ENCODE data around the gene PPP3CB. TPM values are rescaled to one million over a fixed set of nuclear protein-coding genes. Genes with fewer than 3 reads are reported as not detected.

Gene PPP3CB
- total RNA-seq, 4 donors from 2014 or later: 41.1 to 57.7 (median 46.2) TPM

DNA sequence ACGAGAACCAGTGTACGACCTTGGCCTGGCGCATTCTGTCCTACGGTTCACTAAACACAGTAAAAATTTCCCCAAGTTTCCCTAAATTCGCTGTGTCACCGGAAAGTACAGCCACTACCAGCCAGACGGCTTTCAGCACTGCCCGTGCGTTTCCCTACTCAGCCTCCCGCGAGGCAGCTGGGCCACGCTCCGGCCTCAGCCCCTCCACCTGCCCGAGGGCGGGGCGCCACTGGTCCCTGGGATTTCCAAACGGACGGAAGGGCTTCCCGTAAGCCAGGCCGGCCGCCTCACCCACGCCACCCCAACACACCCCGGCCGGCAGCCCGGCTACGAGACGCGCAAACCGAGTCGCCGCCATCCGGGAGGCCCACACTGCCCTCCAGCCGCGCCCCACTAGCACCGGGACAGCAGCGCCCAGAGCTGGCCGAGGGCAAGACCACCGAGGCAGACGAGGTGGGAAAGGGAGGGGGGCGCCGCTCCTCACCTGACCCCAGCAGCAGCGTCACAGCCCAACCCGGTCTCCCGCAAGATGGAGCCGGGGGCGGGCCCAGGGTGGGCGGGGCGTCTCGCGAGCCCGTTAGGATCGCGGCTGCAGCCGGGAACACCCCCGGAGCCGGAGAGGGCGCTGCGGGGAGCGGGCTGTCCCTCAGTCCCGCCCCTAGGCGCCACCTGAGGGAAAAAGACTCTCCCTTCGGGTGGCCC lies 82.1 kb downstream of the PPP3CB start, which contains the start of gene ANXA7:
ANXA7 (minus strand) TSS at position 531 of the 702 bp plus-strand sequence. CDS start 13,202 bp downstream, outside the sequence.
- TF ChIP-seq, protein P1, sequence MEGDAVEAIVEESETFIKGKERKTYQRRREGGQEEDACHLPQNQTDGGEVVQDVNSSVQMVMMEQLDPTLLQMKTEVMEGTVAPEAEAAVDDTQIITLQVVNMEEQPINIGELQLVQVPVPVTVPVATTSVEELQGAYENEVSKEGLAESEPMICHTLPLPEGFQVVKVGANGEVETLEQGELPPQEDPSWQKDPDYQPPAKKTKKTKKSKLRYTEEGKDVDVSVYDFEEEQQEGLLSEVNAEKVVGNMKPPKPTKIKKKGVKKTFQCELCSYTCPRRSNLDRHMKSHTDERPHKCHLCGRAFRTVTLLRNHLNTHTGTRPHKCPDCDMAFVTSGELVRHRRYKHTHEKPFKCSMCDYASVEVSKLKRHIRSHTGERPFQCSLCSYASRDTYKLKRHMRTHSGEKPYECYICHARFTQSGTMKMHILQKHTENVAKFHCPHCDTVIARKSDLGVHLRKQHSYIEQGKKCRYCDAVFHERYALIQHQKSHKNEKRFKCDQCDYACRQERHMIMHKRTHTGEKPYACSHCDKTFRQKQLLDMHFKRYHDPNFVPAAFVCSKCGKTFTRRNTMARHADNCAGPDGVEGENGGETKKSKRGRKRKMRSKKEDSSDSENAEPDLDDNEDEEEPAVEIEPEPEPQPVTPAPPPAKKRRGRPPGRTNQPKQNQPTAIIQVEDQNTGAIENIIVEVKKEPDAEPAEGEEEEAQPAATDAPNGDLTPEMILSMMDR (IDR thresholded peaks at IDR 0.05): no peak
- ATAC-seq (ENCODE audit: low FRiP score): peak; percentile 97
- DNase-seq (ENCODE audit: low spot score): peak; percentile 82

GRCh38 chr10:73413108-73413527 lies 82.7 kb downstream of the PPP3CB start:
- DNase-seq (ENCODE audit: low spot score) (no peak), ATAC-seq (ENCODE audit: low FRiP score) (peak; percentile 28)
- TF ChIP-seq, protein P1 (IDR thresholded peaks at IDR 0.05): no peak

- TF ChIP-seq, protein P1 (IDR thresholded peaks at IDR 0.05): no peak
- DNase-seq (ENCODE audit: low spot score) (no peak), ATAC-seq (ENCODE audit: low FRiP score) (no peak)
Observed at GRCh38 chr10:73410897-73411296, 84.9 kb downstream of the PPP3CB start.

- no peak for DNase-seq (ENCODE audit: low spot score)
- TF ChIP-seq, protein P1 (IDR thresholded peaks at IDR 0.05): no peak
- ATAC-seq (ENCODE audit: low FRiP score): no peak
Observed at GRCh38 chr10:73408978-73409521, 86.8 kb downstream of the PPP3CB start.

GRCh38 chr10:73408061-73408460 lies 87.8 kb downstream of the PPP3CB start:
- DNase-seq (ENCODE audit: low spot score): no peak
- TF ChIP-seq, protein P1 (IDR thresholded peaks at IDR 0.05): no peak
- ATAC-seq (ENCODE audit: low FRiP score): no peak

DNA sequence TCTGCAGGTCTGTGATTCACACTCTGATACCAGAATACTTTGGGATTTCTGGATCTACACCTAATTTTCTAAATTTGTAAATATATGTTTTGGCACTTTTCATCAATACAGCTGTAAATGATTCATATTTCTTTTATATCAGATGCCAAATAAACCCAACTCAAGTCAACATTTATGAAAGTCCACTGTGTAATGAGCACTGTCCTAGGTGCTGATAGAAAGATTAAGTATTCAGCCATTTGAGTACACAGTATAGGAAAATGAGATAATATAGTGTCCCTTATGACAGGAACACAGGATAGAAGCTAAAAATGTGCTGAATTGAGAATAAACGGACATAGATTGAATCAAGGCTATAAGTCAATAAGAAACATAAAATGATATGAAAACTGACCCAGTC lies 88.3 kb downstream of the PPP3CB start:
- ATAC-seq (ENCODE audit: low FRiP score) (no peak), DNase-seq (ENCODE audit: low spot score) (no peak)
- TF ChIP-seq, protein P1 (IDR thresholded peaks at IDR 0.05): no peak

DNA sequence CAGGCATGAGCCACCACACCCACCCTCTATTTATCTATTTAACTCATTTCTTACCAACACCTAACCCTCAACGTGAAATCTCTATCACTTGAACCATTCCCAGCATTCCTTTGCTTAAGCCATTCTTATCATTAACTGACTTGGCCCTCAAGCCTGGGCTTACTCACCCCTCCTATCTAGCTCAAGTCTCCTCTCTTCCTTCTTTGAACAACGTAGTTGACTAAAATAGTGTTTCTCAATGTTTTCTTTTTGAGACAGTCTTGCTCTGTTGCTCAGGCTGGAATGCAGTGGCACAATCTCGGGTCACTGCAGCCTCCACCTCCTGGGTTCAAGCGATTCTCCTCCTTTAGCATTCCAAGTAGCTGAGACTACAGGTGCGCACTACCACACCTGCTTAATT lies 89.0 kb downstream of the PPP3CB start:
- TF ChIP-seq, protein P1 (IDR thresholded peaks at IDR 0.05): no peak
- DNase-seq (ENCODE audit: low spot score): no peak
- no peak for ATAC-seq (ENCODE audit: low FRiP score)
